Neuronal stem cell (in vitro differentiated cells): Measurements from ENCODE around the gene IGF1R.
A peak's percentile ranks its signal among the peaks of the same experiment; 100 is the strongest.

Source experiments
- DNase-seq: peaks from one replicate; pipeline ENCODE4 v3.0.0-alpha.2; 2013; ENCODE audit warnings: low spot score
- H2AFZ ChIP-seq: one replicate; pipeline ENCODE4 v1.6.1; 2013; ENCODE audit warnings: mild to moderate bottlenecking, low read length, inconsistent platforms
- H2AK5ac ChIP-seq: 2 replicates; pipeline ENCODE4 v1.6.1; 2013; ENCODE audit warnings: low read depth, mild to moderate bottlenecking, inconsistent platforms, low read length, moderate library complexity, mixed read lengths
- H2BK120ac ChIP-seq: 2 replicates; pipeline ENCODE4 v1.6.1; 2013; ENCODE audit warnings: low read depth, mild to moderate bottlenecking, inconsistent platforms, low read length, moderate library complexity, mixed read lengths
- H2BK12ac ChIP-seq: one replicate; pipeline ENCODE4 v1.6.1; 2013; ENCODE audit warnings: low read length, inconsistent platforms
- H2BK15ac ChIP-seq: 2 replicates; pipeline ENCODE4 v1.6.1; 2013; ENCODE audit warnings: mild to moderate bottlenecking, low read length, inconsistent platforms, mixed read lengths
- H2BK5ac ChIP-seq: one replicate; pipeline ENCODE4 v1.6.1; 2013; ENCODE audit warnings: inconsistent platforms, mild to moderate bottlenecking, low read length, moderate library complexity
- H3K14ac ChIP-seq: one replicate; pipeline ENCODE4 v1.6.1; 2013; ENCODE audit warnings: low read length, inconsistent platforms
- H3K18ac ChIP-seq: 2 replicates; pipeline ENCODE4 v1.6.1; 2013; ENCODE audit warnings: low read length, inconsistent platforms
- H3K23ac ChIP-seq: 2 replicates; pipeline ENCODE4 v1.6.1; 2013; ENCODE audit warnings: low read depth, mild to moderate bottlenecking, mixed read lengths, low read length, inconsistent platforms; ENCODE audit not compliant: poor library complexity
- H3K27ac ChIP-seq: replicated peaks from 3 replicates; pipeline ENCODE4 v1.5.1; 2013; ENCODE audit warnings: low read length, inconsistent platforms
- H3K27me3 ChIP-seq, 3 experiments: 2 replicates each; pipeline ENCODE4 v1.6.1; 2013; ENCODE audit warnings: low read length in 3 of 3, mild to moderate bottlenecking in 2 of 3, inconsistent platforms in 1 of 3, low read depth in 1 of 3, mixed read lengths in 1 of 3, moderate library complexity in 1 of 3; ENCODE audit not compliant: control insufficient read depth in 3 of 3, insufficient read depth in 3 of 3
- H3K36me3 ChIP-seq, 2 donors: replicated peaks in 1 of 2; 2 replicates each; pipeline ENCODE4 v1.6.1; 2013; ENCODE audit warnings: low read length in 2 of 2; ENCODE audit not compliant: control insufficient read depth in 2 of 2, insufficient read depth in 2 of 2
- H3K4ac ChIP-seq: 2 replicates; pipeline ENCODE4 v1.6.1; 2013; ENCODE audit warnings: inconsistent platforms, mild to moderate bottlenecking, low read length, moderate library complexity
- H3K4me1 ChIP-seq, 2 donors: 1 replicate in 1 of 2; 2 replicates in 1 of 2; pipeline ENCODE4 v1.6.1; 2013; ENCODE audit warnings: low read length in 2 of 2, low read depth in 1 of 2; ENCODE audit not compliant: control insufficient read depth in 2 of 2, insufficient read depth in 1 of 2
- H3K4me2 ChIP-seq: one replicate; pipeline ENCODE4 v1.6.1; 2013; ENCODE audit warnings: mild to moderate bottlenecking, low read length, inconsistent platforms; ENCODE audit not compliant: insufficient read depth, poor library complexity, severe bottlenecking
- H3K4me3 ChIP-seq, 2 donors: 2 replicates each; pipeline ENCODE4 v1.5.1; 2013; ENCODE audit warnings: low read length in 2 of 2, mild to moderate bottlenecking in 2 of 2, inconsistent platforms in 1 of 2, moderate library complexity in 1 of 2
- H3K79me1 ChIP-seq: one replicate; pipeline ENCODE4 v1.6.1; 2013; ENCODE audit warnings: low read depth, mild to moderate bottlenecking, inconsistent platforms, low read length, moderate library complexity
- H3K9ac ChIP-seq: one replicate; pipeline ENCODE4 v1.6.1; 2013; ENCODE audit warnings: mild to moderate bottlenecking, low read depth, low read length, inconsistent platforms; ENCODE audit not compliant: poor library complexity
- H3K9me3 ChIP-seq, 2 donors: replicated peaks in 1 of 2; 2 replicates each; pipeline versions ENCODE3 to v1.6.1; 2013; ENCODE audit warnings: low read length in 2 of 2, mild to moderate bottlenecking in 2 of 2, inconsistent platforms in 1 of 2, low read depth in 1 of 2, mixed read lengths in 1 of 2, moderate library complexity in 1 of 2; ENCODE audit not compliant: control insufficient read depth in 2 of 2, insufficient read depth in 1 of 2
- H4K8ac ChIP-seq: one replicate; pipeline ENCODE4 v1.6.1; 2013; ENCODE audit warnings: low read depth, mild to moderate bottlenecking, inconsistent platforms, low read length, moderate library complexity
- H4K91ac ChIP-seq: one replicate; pipeline ENCODE4 v1.6.1; 2013; ENCODE audit warnings: low read length, low read depth, mild to moderate bottlenecking, inconsistent platforms; ENCODE audit not compliant: poor library complexity
- WGBS, 2 donors: extraction: QIAGEN DNeasy Blood & Tissue Kit; methylation state at CpG; one replicate each; pipeline ENCODE4 v1.1.7; 2013; ENCODE audit warnings: missing lambda C conversion rate in 2 of 2, mixed read lengths in 1 of 2; ENCODE audit not compliant: insufficient read length in 2 of 2, insufficient replicate concordance in 1 of 2; ENCODE audit errors: extremely low coverage in 2 of 2; 5-methylcytosine and 5-hydroxymethylcytosine counted together

IGF1R gene

GRCh38 chr15:98980899-98981228 lies 332.5 kb downstream of the IGF1R start:
- no peak overlapping the region for H3K14ac ChIP-seq
- no peak overlapping the region for H3K4me2 ChIP-seq
- H3K9me3 ChIP-seq: peaks cover 2% of the 10 kb centered on the region in 2 donors
- WGBS, 2 donors: no CpG with 5 or more reads among the region's 4 CpGs
- no peak overlapping the region for H2BK5ac ChIP-seq
- no peak overlapping the region for H2AK5ac ChIP-seq
- H4K91ac ChIP-seq: no peak overlapping the region
- H3K27ac ChIP-seq: no peak overlapping the region
- no peak overlapping the region for H3K4me3 ChIP-seq
- no peaks in the 10 kb centered on the region for H3K27me3 ChIP-seq
- no peak overlapping the region for H3K23ac ChIP-seq
- no peak overlapping the region for H2BK15ac ChIP-seq
- no peak overlapping the region for H3K18ac ChIP-seq
- H2AFZ ChIP-seq: no peak overlapping the region
- H2BK12ac ChIP-seq: no peak overlapping the region
- no peak overlapping the region for H3K9ac ChIP-seq
- H3K79me1 ChIP-seq: no peaks in the 10 kb centered on the region
- H3K4me1 ChIP-seq: no peaks in the 10 kb centered on the region
- no peak overlapping the region for H3K4ac ChIP-seq
- no peak overlapping the region for H4K8ac ChIP-seq
- no peaks in the 10 kb centered on the region for H3K36me3 ChIP-seq
- no peak for DNase-seq
- no peak overlapping the region for H2BK120ac ChIP-seq

- H3K9ac ChIP-seq: no peak overlapping the region
- H3K4ac ChIP-seq: no peak overlapping the region
- no peak overlapping the region for H3K27ac ChIP-seq
- WGBS, 2 donors: no CpG with 5 or more reads among the region's 14 CpGs
- H2AFZ ChIP-seq: no peak overlapping the region
- H2BK120ac ChIP-seq: no peak overlapping the region
- no peak overlapping the region for H3K4me3 ChIP-seq
- H2AK5ac ChIP-seq: no peak overlapping the region
- H4K8ac ChIP-seq: no peak overlapping the region
- H3K9me3 ChIP-seq: peaks cover 2 to 8% of the 10 kb centered on the region in 2 donors
- H2BK15ac ChIP-seq: no peak overlapping the region
- H3K4me2 ChIP-seq: no peak overlapping the region
- no peaks in the 10 kb centered on the region for H3K36me3 ChIP-seq
- H3K4me1 ChIP-seq: no peaks in the 10 kb centered on the region
- no peaks in the 10 kb centered on the region for H3K79me1 ChIP-seq
- H3K23ac ChIP-seq: no peak overlapping the region
- H3K27me3 ChIP-seq: no peaks in the 10 kb centered on the region
- peak overlapping the region; percentile 23 for H3K14ac ChIP-seq
- H3K18ac ChIP-seq: no peak overlapping the region
- H2BK12ac ChIP-seq: no peak overlapping the region
- no peak overlapping the region for H2BK5ac ChIP-seq
- DNase-seq: no peak
- H4K91ac ChIP-seq: no peak overlapping the region
Observed at GRCh38 chr15:98981851-98982722, 333.7 kb downstream of the IGF1R start.

GRCh38 chr15:98983334-98983733 lies 335.0 kb downstream of the IGF1R start:
- WGBS, 2 donors: no CpG with 5 or more reads among the region's 2 CpGs
- DNase-seq: no peak
- Histone ChIP-seq H3K23ac (no peak overlapping the region), H4K91ac (no peak overlapping the region), H3K9ac (no peak overlapping the region), H3K79me1 (no peaks in the 10 kb centered on the region), H2BK12ac (no peak overlapping the region), H2BK5ac (no peak overlapping the region), H3K4me3 (no peak overlapping the region), H2AK5ac (no peak overlapping the region), H3K36me3 (no peaks in the 10 kb centered on the region), H3K4me2 (no peak overlapping the region), H3K14ac (no peak overlapping the region), H3K27me3 (no peaks in the 10 kb centered on the region), H2BK120ac (no peak overlapping the region), H3K18ac (no peak overlapping the region), H3K27ac (no peak overlapping the region), H3K4ac (no peak overlapping the region), H2BK15ac (no peak overlapping the region), H4K8ac (no peak overlapping the region), H2AFZ (no peak overlapping the region), H3K4me1 (no peaks in the 10 kb centered on the region), H3K9me3 (peaks cover 3 to 8% of the 10 kb centered on the region in 2 donors)

- Histone ChIP-seq H3K14ac (no peak overlapping the region), H2AFZ (no peak overlapping the region), H3K27me3 (no peaks in the 10 kb centered on the region), H3K27ac (no peak overlapping the region), H3K4me1 (no peaks in the 10 kb centered on the region), H3K4me3 (no peak overlapping the region), H3K36me3 (no peaks in the 10 kb centered on the region), H3K9me3 (peaks cover 3 to 8% of the 10 kb centered on the region in 2 donors), H2BK15ac (no peak overlapping the region), H3K9ac (no peak overlapping the region), H2AK5ac (no peak overlapping the region), H3K4me2 (no peak overlapping the region), H3K18ac (no peak overlapping the region), H4K8ac (no peak overlapping the region), H2BK120ac (no peak overlapping the region), H2BK12ac (no peak overlapping the region), H3K79me1 (no peaks in the 10 kb centered on the region), H4K91ac (no peak overlapping the region), H3K23ac (no peak overlapping the region), H2BK5ac (no peak overlapping the region), H3K4ac (no peak overlapping the region)
- no CpG with 5 or more reads among the region's 1 CpG for WGBS, 2 donors
- DNase-seq: no peak
Observed at GRCh38 chr15:98986281-98986680, 337.9 kb downstream of the IGF1R start.
